K562 (cell line): ENCODE measurements around the gene RSBN1L. TPM values are rescaled to one million over a fixed set of nuclear protein-coding genes. Genes with fewer than 3 reads are reported as not detected.

ENCODE experiments used
- ADNP ChIP-seq: fragments of 200-800 bp; sonication (Bioruptor generic); IDR thresholded peaks from 2 replicates; pipeline ENCODE4 v1.6.1; 2016; ENCODE audit warnings: missing genetic modification characterization, missing compliant biosample characterization
- ARID4B ChIP-seq: sonication (generic); formaldehyde crosslinking; IDR thresholded peaks from 2 replicates; pipeline ENCODE4 v1.8.0; 2022; ENCODE audit warnings: mild to moderate bottlenecking, missing genetic modification reagents
- CCAR2 ChIP-seq: fragments of 200-400 bp; formaldehyde crosslinking; IDR thresholded peaks from 2 replicates; pipeline ENCODE4 v1.6.1; 2017; ENCODE audit warnings: mild to moderate bottlenecking, low read depth, low read length
- ESRRA ChIP-seq: fragments of 450-650 bp; IDR thresholded peaks from 2 replicates; pipeline ENCODE4 v1.6.1; 2014; ENCODE audit warnings: low read depth, mild to moderate bottlenecking, moderate library complexity, borderline replicate concordance
- FIP1L1 ChIP-seq: fragments of 200-400 bp; formaldehyde crosslinking; IDR thresholded peaks from 2 replicates; pipeline ENCODE4 v1.6.1; 2018; ENCODE audit warnings: mild to moderate bottlenecking, low read depth, low read length; ENCODE audit not compliant: poor library complexity, severe bottlenecking
- MEF2A ChIP-seq: IDR thresholded peaks from 2 replicates; pipeline ENCODE4 v1.6.1; 2011; ENCODE audit warnings: low read depth, mild to moderate bottlenecking, low read length, moderate library complexity; ENCODE audit not compliant: control insufficient read depth
- NFXL1 ChIP-seq: fragments of 450-650 bp; formaldehyde crosslinking; IDR thresholded peaks from 2 replicates; pipeline ENCODE4 v1.4.0; 2021; ENCODE audit warnings: mild to moderate bottlenecking
- PHB ChIP-seq: fragments of 250-450 bp; sonication (Bioruptor Pico); IDR thresholded peaks from 2 replicates; pipeline ENCODE4 v1.5.0; 2021
- PHB2 ChIP-seq: fragments of 450-650 bp; IDR thresholded peaks from 2 replicates; pipeline ENCODE4 v1.6.1; 2017; ENCODE audit warnings: low read depth
- POLR2B ChIP-seq: fragments of 450-650 bp; IDR thresholded peaks from 2 replicates; pipeline ENCODE4 v1.6.1; 2018; ENCODE audit warnings: low read depth; ENCODE audit not compliant: partially characterized antibody
- PPARD ChIP-seq: fragments of 250-450 bp; sonication (Bioruptor Pico); IDR thresholded peaks from 2 replicates; pipeline ENCODE4 v1.8.0; 2022; ENCODE audit warnings: inconsistent platforms, mild to moderate bottlenecking, moderate library complexity
- RHOXF2B ChIP-seq: fragments of 250-450 bp; sonication (Bioruptor Pico); conservative IDR thresholded peaks from 2 replicates; pipeline ENCODE4 v1.5.1; 2021
- SMARCA4 ChIP-seq: fragments of 450-650 bp; IDR thresholded peaks from 2 replicates; pipeline ENCODE4 v1.6.1; 2016
- SNIP1 ChIP-seq: fragments of 450-650 bp; IDR thresholded peaks from 2 replicates; pipeline ENCODE4 v1.7.1; 2017; ENCODE audit warnings: low read depth, mild to moderate bottlenecking
- STAT5A ChIP-seq: IDR thresholded peaks from 2 replicates; pipeline ENCODE4 v1.6.1; 2012; ENCODE audit warnings: low read length, inconsistent platforms, borderline replicate concordance
- TCF7 ChIP-seq: sonication (generic); IDR thresholded peaks from 2 replicates; pipeline ENCODE4 v1.6.1; 2016; ENCODE audit warnings: antibody characterized with exemption, borderline replicate concordance
- TRIM28 ChIP-seq: fragments of 450-650 bp; IDR thresholded peaks from 2 replicates; pipeline ENCODE4 v1.6.1; 2017
- USF2 ChIP-seq: sonication (generic); formaldehyde crosslinking; IDR thresholded peaks from 2 replicates; pipeline ENCODE4 v1.5.0; 2020; ENCODE audit warnings: missing genetic modification reagents
- ZNF253 ChIP-seq: fragments of 250-450 bp; sonication (Bioruptor Pico); conservative IDR thresholded peaks from 2 replicates; pipeline ENCODE4 v1.6.1; 2021; ENCODE audit warnings: mild to moderate bottlenecking
- ZNF717 ChIP-seq: fragments of 250-450 bp; sonication (Bioruptor Pico); IDR thresholded peaks from 2 replicates; pipeline ENCODE4 v1.5.0; 2021
- polyA plus RNA-seq, 8 experiments: library from polyadenylated mRNA; depleted of rRNA in 4 of 8; stranded (reverse) in 5 of 8; unstranded in 3 of 8; fragments of >200 nt; fragmentation: Nextera tagmentation in 2 of 8; fragmentation: Illumina TruSeq in 1 of 8; extraction: Ambion mirVana in 2 of 8; extraction: Trizol in 1 of 8; gene quantifications; 2 replicates each; pipeline versions ENCODE4 v1.2.1 to v1.2.3, GENCODE V29; 2011 to 2014; ENCODE audit warnings: inconsistent platforms in 1 of 8, missing spikeins in 1 of 8
- total RNA-seq, 7 experiments: library from RNA; depleted of rRNA in 6 of 7; stranded (reverse); fragments of >200 nt in 6 of 7; fragmentation: Illumina TruSeq in 2 of 7; extraction: Trizol in 2 of 7; gene quantifications; 2 replicates each; pipeline versions ENCODE4 v1.2.1 to v1.2.3, GENCODE V29; 2011 to 2021; ENCODE audit warnings: low replicate concordance in 1 of 7
- TF ChIP-seq, protein P1 (sequence below): fragments of 250-450 bp; sonication (Bioruptor Pico); IDR thresholded peaks from 2 replicates; pipeline ENCODE4 v1.8.0; 2021; ENCODE audit warnings: moderate library complexity, mild to moderate bottlenecking, inconsistent platforms
- TF ChIP-seq, protein P2 (sequence below): fragments of 450-650 bp; IDR thresholded peaks from 2 replicates; pipeline ENCODE4 v1.6.1; 2017; ENCODE audit warnings: mild to moderate bottlenecking, moderate library complexity
- TF ChIP-seq, protein P3 (sequence below): sonication (generic); formaldehyde crosslinking; IDR thresholded peaks from 2 replicates; pipeline ENCODE4 v1.8.1; 2022; ENCODE audit warnings: missing genetic modification reagents

The RSBN1L gene
- total and polyA plus RNA-seq, 9 of the 15 experiments (the other 6 are each of a cell fraction or from before 2014, with no cell fraction given): 6.2 to 35.2 (median 20.1) TPM

DNA sequence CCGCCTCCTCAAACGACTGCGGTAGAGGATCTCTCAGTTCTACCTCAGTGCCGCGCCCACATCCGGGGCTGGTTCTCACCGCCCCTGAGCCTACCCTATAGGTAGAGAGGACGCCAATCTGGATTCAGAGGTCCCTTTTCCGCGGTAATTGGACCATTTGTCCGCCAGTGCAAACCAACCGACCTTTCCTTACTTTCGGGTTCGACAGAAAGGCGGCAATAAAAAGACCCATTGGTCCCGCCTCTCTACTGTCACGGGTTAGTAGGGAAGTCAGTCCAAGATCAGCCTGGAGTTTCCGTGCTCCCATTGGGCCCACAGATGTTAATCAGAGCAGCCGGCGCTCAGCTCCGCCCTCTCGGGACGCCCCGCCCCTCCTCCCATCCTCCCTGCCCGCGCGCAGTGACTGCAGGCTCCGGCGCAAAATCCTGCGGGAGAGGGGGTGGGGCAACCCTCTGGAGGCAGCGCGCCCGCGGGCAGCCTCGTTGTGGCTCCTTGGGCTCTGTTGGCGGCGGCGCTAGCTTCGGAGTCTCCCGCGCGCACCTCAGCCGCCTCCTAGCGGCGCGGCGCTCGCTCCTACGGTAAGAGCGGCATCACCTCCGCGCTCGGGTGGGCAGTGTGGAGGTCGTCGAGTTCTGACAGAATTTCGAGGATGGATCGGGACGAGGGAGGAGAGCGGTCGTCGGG, 102.3 kb downstream of the RSBN1L start, which contains the start of the genes PHTF2 and TMEM60 (continued):
- no peak; the same call in 1 of the 2 replicates for TF ChIP-seq SMARCA4
- TF ChIP-seq CCAR2: no peak
- TF ChIP-seq, protein P1, sequence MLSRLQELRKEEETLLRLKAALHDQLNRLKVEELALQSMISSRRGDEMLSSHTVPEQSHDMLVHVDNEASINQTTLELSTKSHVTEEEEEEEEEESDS (CRISPR knock-in tag): no peak
- TF ChIP-seq ESRRA: peak; percentile 44; the same call in 1 of the 2 replicates
- no peak for TF ChIP-seq ZNF253
- TF ChIP-seq STAT5A: no peak; the same call in 1 of the 2 replicates
- no peak; the same call in 1 of the 2 replicates for TF ChIP-seq TRIM28
- 0 out of 2 replicates have a peak, but pooled peaks have one; percentile 75 for TF ChIP-seq RHOXF2B (CRISPR knock-in tag)
- no peak for TF ChIP-seq USF2 (CRISPR knock-in tag)
- TF ChIP-seq NFXL1 (CRISPR knock-in tag): no peak
- no peak for TF ChIP-seq MEF2A
- TF ChIP-seq, protein P2, sequence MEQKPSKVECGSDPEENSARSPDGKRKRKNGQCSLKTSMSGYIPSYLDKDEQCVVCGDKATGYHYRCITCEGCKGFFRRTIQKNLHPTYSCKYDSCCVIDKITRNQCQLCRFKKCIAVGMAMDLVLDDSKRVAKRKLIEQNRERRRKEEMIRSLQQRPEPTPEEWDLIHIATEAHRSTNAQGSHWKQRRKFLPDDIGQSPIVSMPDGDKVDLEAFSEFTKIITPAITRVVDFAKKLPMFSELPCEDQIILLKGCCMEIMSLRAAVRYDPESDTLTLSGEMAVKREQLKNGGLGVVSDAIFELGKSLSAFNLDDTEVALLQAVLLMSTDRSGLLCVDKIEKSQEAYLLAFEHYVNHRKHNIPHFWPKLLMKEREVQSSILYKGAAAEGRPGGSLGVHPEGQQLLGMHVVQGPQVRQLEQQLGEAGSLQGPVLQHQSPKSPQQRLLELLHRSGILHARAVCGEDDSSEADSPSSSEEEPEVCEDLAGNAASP: no peak
- TF ChIP-seq ADNP (tag): no peak
- TF ChIP-seq PHB2: no peak
- no peak for TF ChIP-seq TCF7
- TF ChIP-seq, protein P3, sequence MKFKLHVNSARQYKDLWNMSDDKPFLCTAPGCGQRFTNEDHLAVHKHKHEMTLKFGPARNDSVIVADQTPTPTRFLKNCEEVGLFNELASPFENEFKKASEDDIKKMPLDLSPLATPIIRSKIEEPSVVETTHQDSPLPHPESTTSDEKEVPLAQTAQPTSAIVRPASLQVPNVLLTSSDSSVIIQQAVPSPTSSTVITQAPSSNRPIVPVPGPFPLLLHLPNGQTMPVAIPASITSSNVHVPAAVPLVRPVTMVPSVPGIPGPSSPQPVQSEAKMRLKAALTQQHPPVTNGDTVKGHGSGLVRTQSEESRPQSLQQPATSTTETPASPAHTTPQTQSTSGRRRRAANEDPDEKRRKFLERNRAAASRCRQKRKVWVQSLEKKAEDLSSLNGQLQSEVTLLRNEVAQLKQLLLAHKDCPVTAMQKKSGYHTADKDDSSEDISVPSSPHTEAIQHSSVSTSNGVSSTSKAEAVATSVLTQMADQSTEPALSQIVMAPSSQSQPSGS (CRISPR knock-in tag): no peak
- TF ChIP-seq FIP1L1: peak; percentile 82
- TF ChIP-seq PPARD: no peak
- no peak for TF ChIP-seq SNIP1
- TF ChIP-seq POLR2B: peak; percentile 63
- no peak for TF ChIP-seq ARID4B (CRISPR knock-in tag)
- peak; percentile 52; the same call in 1 of the 2 replicates for TF ChIP-seq PHB
- no peak for TF ChIP-seq ZNF717
